ENCODE data around the gene ADRM1. TPM values are rescaled to one million over a fixed set of nuclear protein-coding genes. Genes with fewer than 3 reads are reported as not detected.

Gene ADRM1
- total RNA-seq, 1 donor from 2014 or later, result 52.3 TPM

DNA sequence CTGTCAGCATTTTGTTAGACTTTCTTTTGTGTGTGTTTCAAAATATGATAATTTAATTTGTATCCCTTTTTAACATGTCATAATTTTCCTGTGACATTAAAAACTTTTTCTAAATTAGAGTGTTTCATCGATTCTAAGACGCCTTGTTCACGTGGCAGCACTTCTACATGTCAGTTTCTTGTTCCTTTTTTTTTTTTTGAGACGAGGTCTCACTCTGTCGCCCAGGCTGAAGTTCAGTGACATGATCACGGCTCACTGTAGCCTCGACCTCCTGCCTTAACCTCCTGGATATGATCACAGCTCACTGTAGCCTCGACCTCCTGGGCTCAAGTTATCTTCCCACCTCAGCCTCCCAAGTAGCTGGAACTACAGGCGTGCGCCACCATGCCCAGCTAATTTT lies 27.6 kb upstream of the ADRM1 start:
- Mint-ChIP-seq H3K4me3 (no peak overlapping the region), H3K9me3 (no peaks in the 10 kb centered on the region), H3K27me3 (ENCODE audit: insufficient read depth, low read depth) (peaks cover 3% of the 10 kb centered on the region), H3K4me1 (no peaks in the 10 kb centered on the region), H3K36me3 (peaks cover 19% of the 10 kb centered on the region), H3K27ac (no peak overlapping the region)
- H4K20me1 ChIP-seq (ENCODE audit: low read depth), result no peaks in the 10 kb centered on the region
- H3K27ac ChIP-seq, result no peak overlapping the region
- H3K4me1 ChIP-seq, result no peaks in the 10 kb centered on the region
- H3F3A ChIP-seq (ENCODE audit: low read depth), result no peaks in the 10 kb centered on the region
- H2AFZ ChIP-seq (replicated peaks), result no peak overlapping the region
- no peaks in the 10 kb centered on the region for H3K79me2 ChIP-seq (ENCODE audit: low read depth)
- DNase-seq (ENCODE audit: low spot score), result no peak
- no peak overlapping the region for H3K4me2 ChIP-seq
- no peak overlapping the region for H3K9ac ChIP-seq
- no peak overlapping the region for H3K4me3 ChIP-seq
- TF ChIP-seq, protein P1, sequence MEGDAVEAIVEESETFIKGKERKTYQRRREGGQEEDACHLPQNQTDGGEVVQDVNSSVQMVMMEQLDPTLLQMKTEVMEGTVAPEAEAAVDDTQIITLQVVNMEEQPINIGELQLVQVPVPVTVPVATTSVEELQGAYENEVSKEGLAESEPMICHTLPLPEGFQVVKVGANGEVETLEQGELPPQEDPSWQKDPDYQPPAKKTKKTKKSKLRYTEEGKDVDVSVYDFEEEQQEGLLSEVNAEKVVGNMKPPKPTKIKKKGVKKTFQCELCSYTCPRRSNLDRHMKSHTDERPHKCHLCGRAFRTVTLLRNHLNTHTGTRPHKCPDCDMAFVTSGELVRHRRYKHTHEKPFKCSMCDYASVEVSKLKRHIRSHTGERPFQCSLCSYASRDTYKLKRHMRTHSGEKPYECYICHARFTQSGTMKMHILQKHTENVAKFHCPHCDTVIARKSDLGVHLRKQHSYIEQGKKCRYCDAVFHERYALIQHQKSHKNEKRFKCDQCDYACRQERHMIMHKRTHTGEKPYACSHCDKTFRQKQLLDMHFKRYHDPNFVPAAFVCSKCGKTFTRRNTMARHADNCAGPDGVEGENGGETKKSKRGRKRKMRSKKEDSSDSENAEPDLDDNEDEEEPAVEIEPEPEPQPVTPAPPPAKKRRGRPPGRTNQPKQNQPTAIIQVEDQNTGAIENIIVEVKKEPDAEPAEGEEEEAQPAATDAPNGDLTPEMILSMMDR (IDR thresholded peaks at IDR 0.05), result no peak
- TF ChIP-seq EZH2phosphoT487 (IDR thresholded peaks at IDR 0.05) (no peak), EZH2 (IDR thresholded peaks at IDR 0.05) (no peak)
- H3K36me3 ChIP-seq, result no peaks in the 10 kb centered on the region
- H3K9me3 ChIP-seq (ENCODE audit: low read depth), result no peaks in the 10 kb centered on the region
- no peaks in the 10 kb centered on the region for H3K27me3 ChIP-seq

DNA sequence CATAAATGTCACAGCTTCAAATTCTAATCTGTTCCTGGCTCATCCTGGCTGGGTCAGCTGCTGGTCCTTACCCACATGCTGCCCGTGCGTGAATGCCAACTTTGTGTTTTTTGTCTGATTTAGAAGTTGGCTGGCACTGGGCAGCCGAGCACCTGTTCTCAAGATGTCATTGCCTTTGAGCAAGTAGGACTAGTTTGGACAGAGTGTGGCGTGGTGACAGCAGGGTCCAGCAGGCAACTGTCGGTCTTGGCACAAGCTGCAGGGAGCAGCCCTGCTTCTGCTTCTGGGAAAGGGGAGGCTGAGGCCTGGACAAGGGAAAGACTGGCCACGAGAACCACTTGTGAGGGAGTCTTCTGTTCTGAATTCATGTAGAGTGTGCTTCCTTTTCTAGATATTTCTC lies 26.4 kb upstream of the ADRM1 start:
- Histone ChIP-seq H3K4me3 (no peak overlapping the region), H3K79me2 (ENCODE audit: low read depth) (no peaks in the 10 kb centered on the region), H3K4me2 (no peak overlapping the region), H3F3A (ENCODE audit: low read depth) (no peaks in the 10 kb centered on the region), H3K36me3 (no peaks in the 10 kb centered on the region), H3K4me1 (no peaks in the 10 kb centered on the region), H2AFZ (replicated peaks) (no peak overlapping the region), H4K20me1 (ENCODE audit: low read depth) (no peaks in the 10 kb centered on the region), H3K9me3 (ENCODE audit: low read depth) (no peaks in the 10 kb centered on the region), H3K27ac (no peak overlapping the region), H3K9ac (no peak overlapping the region), H3K27me3 (no peaks in the 10 kb centered on the region)
- Mint-ChIP-seq H3K27me3 (ENCODE audit: insufficient read depth, low read depth) (peaks cover 3% of the 10 kb centered on the region), H3K27ac (no peak overlapping the region), H3K4me3 (no peak overlapping the region), H3K36me3 (peaks cover 22% of the 10 kb centered on the region), H3K4me1 (no peaks in the 10 kb centered on the region), H3K9me3 (no peaks in the 10 kb centered on the region)
- TF ChIP-seq, protein P1 (IDR thresholded peaks at IDR 0.05), result no peak
- no peak for TF ChIP-seq EZH2 (IDR thresholded peaks at IDR 0.05)
- TF ChIP-seq EZH2phosphoT487 (IDR thresholded peaks at IDR 0.05), result no peak
- DNase-seq (ENCODE audit: low spot score), result no peak

DNA sequence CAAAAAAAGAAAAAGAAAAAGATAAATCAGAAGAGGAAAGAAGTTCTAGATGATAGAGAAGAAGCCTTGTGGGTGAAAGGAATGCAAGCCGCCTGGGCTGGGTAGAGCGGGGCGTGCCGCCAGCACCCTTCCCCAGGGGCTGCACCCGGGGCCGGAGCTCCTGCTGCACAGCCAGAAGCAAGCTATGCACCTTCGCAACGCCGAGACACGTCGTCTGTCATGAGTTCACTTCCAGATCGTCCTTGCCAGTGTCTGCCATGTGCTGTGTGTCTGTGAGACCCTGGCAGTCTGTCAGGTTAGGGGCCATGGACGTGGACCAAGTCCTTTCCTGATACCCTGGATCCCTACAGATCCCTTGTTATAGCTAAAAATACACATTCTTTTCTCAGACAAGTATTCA lies 25.5 kb upstream of the ADRM1 start:
- no peak overlapping the region for H3K4me3 ChIP-seq
- H3K27ac ChIP-seq, result no peak overlapping the region
- TF ChIP-seq EZH2 (IDR thresholded peaks at IDR 0.05), result no peak
- H3K9ac ChIP-seq, result no peak overlapping the region
- Mint-ChIP-seq H3K27ac (no peak overlapping the region), H3K36me3 (peaks cover 29% of the 10 kb centered on the region), H3K27me3 (ENCODE audit: insufficient read depth, low read depth) (peaks cover 7% of the 10 kb centered on the region), H3K9me3 (no peaks in the 10 kb centered on the region), H3K4me3 (no peak overlapping the region), H3K4me1 (no peaks in the 10 kb centered on the region)
- no peaks in the 10 kb centered on the region for H4K20me1 ChIP-seq (ENCODE audit: low read depth)
- H3K4me1 ChIP-seq, result no peaks in the 10 kb centered on the region
- H3K36me3 ChIP-seq, result no peaks in the 10 kb centered on the region
- no peaks in the 10 kb centered on the region for H3F3A ChIP-seq (ENCODE audit: low read depth)
- H3K27me3 ChIP-seq, result no peaks in the 10 kb centered on the region
- H3K9me3 ChIP-seq (ENCODE audit: low read depth), result no peaks in the 10 kb centered on the region
- no peak overlapping the region for H3K4me2 ChIP-seq
- no peaks in the 10 kb centered on the region for H3K79me2 ChIP-seq (ENCODE audit: low read depth)
- H2AFZ ChIP-seq (replicated peaks), result no peak overlapping the region
- no peak for DNase-seq (ENCODE audit: low spot score)

DNA sequence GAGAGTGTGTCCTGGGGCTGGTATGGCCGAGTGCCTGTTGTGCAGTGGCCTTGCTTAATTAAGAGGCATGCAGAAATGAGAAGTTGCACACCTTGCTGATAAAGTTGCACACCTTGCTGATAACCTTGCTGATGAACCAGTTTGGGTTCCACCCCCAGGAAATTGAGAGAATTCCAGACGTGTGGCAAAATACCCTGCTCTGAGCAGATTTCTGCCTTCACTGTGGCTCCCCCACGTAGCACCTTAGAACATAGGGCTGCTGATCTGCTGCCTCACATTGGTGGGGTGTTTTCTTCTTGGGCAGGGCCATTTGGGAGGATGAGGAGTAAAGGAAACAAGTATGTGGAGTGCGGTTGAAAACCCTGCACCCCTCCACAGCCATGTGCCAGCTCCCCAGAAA lies 22.5 kb upstream of the ADRM1 start:
- H3K36me3 ChIP-seq, result no peaks in the 10 kb centered on the region
- TF ChIP-seq EZH2 (IDR thresholded peaks at IDR 0.05) (no peak), EZH2phosphoT487 (IDR thresholded peaks at IDR 0.05) (no peak)
- TF ChIP-seq, protein P1 (IDR thresholded peaks at IDR 0.05), result no peak
- H3K4me1 ChIP-seq, result no peaks in the 10 kb centered on the region
- H3K79me2 ChIP-seq (ENCODE audit: low read depth), result no peaks in the 10 kb centered on the region
- no peak overlapping the region for H2AFZ ChIP-seq (replicated peaks)
- H4K20me1 ChIP-seq (ENCODE audit: low read depth), result no peaks in the 10 kb centered on the region
- no peaks in the 10 kb centered on the region for H3F3A ChIP-seq (ENCODE audit: low read depth)
- Mint-ChIP-seq H3K36me3 (peaks cover 25% of the 10 kb centered on the region), H3K4me1 (no peaks in the 10 kb centered on the region), H3K9me3 (no peaks in the 10 kb centered on the region), H3K4me3 (no peak overlapping the region), H3K27ac (no peak overlapping the region), H3K27me3 (ENCODE audit: insufficient read depth, low read depth) (peaks cover 7% of the 10 kb centered on the region)
- no peak overlapping the region for H3K9ac ChIP-seq
- no peak for DNase-seq (ENCODE audit: low spot score)
- H3K9me3 ChIP-seq (ENCODE audit: low read depth), result no peaks in the 10 kb centered on the region
- H3K27me3 ChIP-seq, result no peaks in the 10 kb centered on the region
- H3K4me3 ChIP-seq, result no peak overlapping the region
- H3K27ac ChIP-seq, result no peak overlapping the region
- H3K4me2 ChIP-seq, result no peak overlapping the region

Measured in neural progenitor cell (in vitro differentiated cells).